HCT116 (cell line): ENCODE data around the gene FOXB1. TPM values are rescaled to one million over a fixed set of nuclear protein-coding genes. Genes with fewer than 3 reads are reported as not detected.

Experiments
- ATAC-seq: fragments of 200-7000 bp; cut with Tn5 transposase; 2 replicates; pipeline ENCODE4 v1.9.1; 2020; ENCODE audit warnings: mild to moderate bottlenecking, moderate library complexity
- BruUV-seq: library from RNA; stranded (reverse); fragments of 400-500 nt; replicated peaks from 2 replicates; lab custom pipeline; 2021; lab: Mats Ljungman, UMichigan
- CTCF ChIA-PET: fragments of 300-600 bp; sonication (Branson Sonifier 250); formaldehyde crosslinking; loops from one replicate; lab custom pipeline; 2021; ENCODE audit warnings: antibody characterized with exemption; lab: Charles Lee
- POLR2A ChIA-PET: fragments of 300-600, 350-600 bp; sonication (Branson Sonifier 250); formaldehyde crosslinking; loops from one replicate; lab custom pipeline; 2021; ENCODE audit warnings: antibody characterized with exemption; lab: Charles Lee
- RAD21 ChIA-PET, 2 experiments: fragments of 300-600 bp; sonication (Branson Sonifier 250); formaldehyde crosslinking; loops; one replicate each; lab custom pipeline; 2023; ENCODE audit warnings: low total read pairs in 2 of 2; ENCODE audit not compliant: uncharacterized antibody in 2 of 2, unreplicated experiment in 2 of 2, low non-redundant PET in 1 of 2; lab: Charles Lee
- DNase-seq: peaks from one replicate; pipeline ENCODE4 v3.0.0-alpha.2; 2010; ENCODE audit warnings: low read depth, low spot score
- H2AFZ ChIP-seq: fragments of 200-600 bp; shearing (Covaris generic), sonication (generic); 2 replicates; pipeline ENCODE4 v1.6.1; 2017; ENCODE audit warnings: low read depth, mixed run types, mixed read lengths, antibody characterized with exemption, low read length; ENCODE audit not compliant: poor library complexity, severe bottlenecking
- H3K27ac ChIP-seq: 2 replicates; pipeline ENCODE4 v1.5.1; 2012; ENCODE audit warnings: low read depth, low read length
- H3K27me3 ChIP-seq: fragments of 200-600 bp; sonication (generic); 2 replicates; pipeline ENCODE4 v1.6.1; 2016; ENCODE audit warnings: mixed run types, low read length, mixed read lengths; ENCODE audit not compliant: insufficient read depth
- H3K36me3 ChIP-seq, 2 experiments: fragments of 200-500 bp in 1 of 2; fragments of 200-600 bp in 1 of 2; sonication (Bioruptor generic) in 1 of 2; sonication (generic) in 1 of 2; 2 replicates each; pipeline versions ENCODE4 v1.5.1 to v1.6.1; 2014 to 2016; ENCODE audit warnings: low read length in 2 of 2, inconsistent platforms in 1 of 2, mixed read lengths in 1 of 2, mixed run types in 1 of 2; ENCODE audit not compliant: insufficient read depth in 2 of 2, control insufficient read depth in 1 of 2
- H3K4me1 ChIP-seq, 2 experiments: fragments of 200-600 bp in 1 of 2; sonication (generic) in 1 of 2; 2 replicates each; pipeline versions ENCODE4 v1.5.1 to v1.6.1; 2012 to 2017; ENCODE audit warnings: low read length in 2 of 2, inconsistent platforms in 1 of 2, mild to moderate bottlenecking in 1 of 2, mixed read lengths in 1 of 2, mixed run types in 1 of 2, moderate library complexity in 1 of 2; ENCODE audit not compliant: insufficient read depth in 2 of 2, control insufficient read depth in 1 of 2
- H3K4me2 ChIP-seq: fragments of 200-600 bp; sonication (generic); 2 replicates; pipeline ENCODE4 v1.6.1; 2017; ENCODE audit warnings: mixed run types, low read length, mixed read lengths
- H3K4me3 ChIP-seq, 2 experiments: fragments of 200-600 bp in 1 of 2; sonication (generic) in 1 of 2; replicated peaks in 1 of 2; 2 replicates each; pipeline ENCODE4 v1.5.1; 2011 to 2016; ENCODE audit warnings: low read length in 2 of 2, control low read depth in 1 of 2, low read depth in 1 of 2, mild to moderate bottlenecking in 1 of 2, mixed read lengths in 1 of 2, mixed run types in 1 of 2
- H3K79me2 ChIP-seq: fragments of 200-600 bp; sonication (generic); 2 replicates; pipeline ENCODE4 v1.6.1; 2017; ENCODE audit warnings: mild to moderate bottlenecking, mixed run types, low read length, moderate library complexity, mixed read lengths; ENCODE audit not compliant: insufficient read depth
- H3K9ac ChIP-seq: fragments of 200-600 bp; sonication (generic); 2 replicates; pipeline ENCODE4 v1.6.1; 2016; ENCODE audit warnings: low read length, mixed read lengths
- H3K9me2 ChIP-seq: fragments of 200-600 bp; sonication (generic), shearing (Covaris generic); 2 replicates; pipeline ENCODE4 v1.6.1; 2017; ENCODE audit warnings: mixed run types, mild to moderate bottlenecking, moderate library complexity; ENCODE audit not compliant: insufficient read depth
- H3K9me3 ChIP-seq, 2 experiments: fragments of 200-500 bp in 1 of 2; fragments of 200-600 bp in 1 of 2; sonication (Bioruptor generic) in 1 of 2; sonication (generic) in 1 of 2; 2 replicates each; pipeline ENCODE4 v1.6.1; 2014 to 2017; ENCODE audit warnings: low read length in 2 of 2, mixed read lengths in 2 of 2, inconsistent platforms in 1 of 2, low read depth in 1 of 2, mild to moderate bottlenecking in 1 of 2, mixed run types in 1 of 2, moderate library complexity in 1 of 2; ENCODE audit not compliant: control insufficient read depth in 1 of 2, insufficient read depth in 1 of 2
- H4K20me1 ChIP-seq: fragments of 200-600 bp; sonication (generic), shearing (Covaris generic); 2 replicates; pipeline ENCODE4 v1.6.1; 2017; ENCODE audit warnings: mixed run types, mild to moderate bottlenecking, moderate library complexity; ENCODE audit not compliant: insufficient read depth
- CBX3 ChIP-seq: IDR thresholded peaks from 2 replicates; pipeline ENCODE4 v1.6.1; 2012; ENCODE audit warnings: low read depth
- CEBPB ChIP-seq: IDR thresholded peaks from 2 replicates; pipeline ENCODE4 v1.6.1; 2012; ENCODE audit warnings: low read depth
- ELF1 ChIP-seq: IDR thresholded peaks from 2 replicates; pipeline ENCODE4 v1.6.1; 2012; ENCODE audit warnings: low read depth, borderline replicate concordance
- EZH2 ChIP-seq: fragments of 200-600 bp; sonication (generic); IDR thresholded peaks from 2 replicates; pipeline ENCODE4 v1.6.1; 2017; ENCODE audit warnings: antibody characterized with exemption, mixed run types
- EZH2phosphoT487 ChIP-seq: fragments of 200-600 bp; IDR thresholded peaks from 2 replicates; pipeline ENCODE4 v1.6.1; 2018; ENCODE audit warnings: antibody characterized with exemption, borderline replicate concordance
- FOSL1 ChIP-seq: IDR thresholded peaks from 2 replicates; pipeline ENCODE4 v1.6.1; 2012; ENCODE audit warnings: low read depth
- JUND ChIP-seq: IDR thresholded peaks from 2 replicates; pipeline ENCODE4 v1.6.1; 2012
- POLR2A ChIP-seq: IDR thresholded peaks from 2 replicates; pipeline ENCODE4 v1.7.0; 2011; ENCODE audit warnings: borderline replicate concordance; ENCODE audit not compliant: insufficient read depth, insufficient read length; ENCODE audit errors: extremely low read depth
- POLR2AphosphoS5 ChIP-seq: IDR thresholded peaks from 2 replicates; pipeline ENCODE4 v1.6.1; 2011; ENCODE audit warnings: mild to moderate bottlenecking, low read depth, low read length, moderate library complexity
- RAD21 ChIP-seq: IDR thresholded peaks from 2 replicates; pipeline ENCODE4 v1.6.1; 2012; ENCODE audit warnings: low read depth, mild to moderate bottlenecking
- SP1 ChIP-seq: IDR thresholded peaks from 2 replicates; pipeline ENCODE4 v1.6.1; 2012; ENCODE audit warnings: low read depth
- SRF ChIP-seq: IDR thresholded peaks from 2 replicates; pipeline ENCODE4 v1.6.1; 2012; ENCODE audit warnings: low read depth
- TCF7L2 ChIP-seq: IDR thresholded peaks from 2 replicates; pipeline ENCODE4 v1.7.0; 2011; ENCODE audit warnings: borderline replicate concordance, inconsistent platforms; ENCODE audit not compliant: insufficient read depth, insufficient read length; ENCODE audit errors: extremely low read depth
- YY1 ChIP-seq: IDR thresholded peaks from 2 replicates; pipeline ENCODE4 v1.6.1; 2011; ENCODE audit warnings: low read length, low read depth, moderate library complexity, mild to moderate bottlenecking; ENCODE audit not compliant: insufficient replicate concordance; ENCODE audit errors: extremely low read depth
- ZBTB33 ChIP-seq: IDR thresholded peaks from 2 replicates; pipeline ENCODE4 v1.6.1; 2011; ENCODE audit warnings: mild to moderate bottlenecking, low read length, moderate library complexity; ENCODE audit not compliant: insufficient replicate concordance; ENCODE audit errors: extremely low read depth
- ZNF274 ChIP-seq: fragments of 200-500 bp; sonication (Bioruptor generic); IDR thresholded peaks from 2 replicates; pipeline ENCODE4 v1.6.1; 2014; ENCODE audit warnings: mild to moderate bottlenecking, low read depth, low read length, inconsistent platforms
- intact Hi-C: fragments of 100-400 bp; cut with micrococcal nuclease; formaldehyde crosslinking; loops from 2 replicates; pipeline ENCODE4 v1.10.0; 2022
- total RNA-seq: library from RNA; stranded (reverse); gene quantifications from one replicate; pipeline ENCODE4 v1.2.1, GENCODE V29; 2021; ENCODE audit not compliant: unreplicated experiment
- TF ChIP-seq, protein P1 (sequence below), 3 experiments: fragments of 200-600 bp in 1 of 3; sonication (generic) in 1 of 3; IDR thresholded peaks in 2 of 3; conservative IDR thresholded peaks in 1 of 3; 2 replicates each; pipeline ENCODE4 v1.5.1; 2012 to 2017; ENCODE audit warnings: low read depth in 2 of 3, low read length in 2 of 3, antibody characterized with exemption in 1 of 3, borderline replicate concordance in 1 of 3, control low read depth in 1 of 3, mild to moderate bottlenecking in 1 of 3, mixed read lengths in 1 of 3, mixed run types in 1 of 3, moderate library complexity in 1 of 3; ENCODE audit not compliant: insufficient read depth in 1 of 3
- TF ChIP-seq, protein P2 (sequence below): IDR thresholded peaks from 2 replicates; pipeline ENCODE4 v1.6.1; 2012; ENCODE audit warnings: low read depth
- TF ChIP-seq, protein P3 (sequence below): IDR thresholded peaks from 2 replicates; pipeline ENCODE4 v1.6.1; 2012

Gene FOXB1
- total RNA-seq, 1 experiment from 2014 or later, result not detected

GRCh38 chr15:59963322-59963721 is 40.8 kb upstream of the FOXB1 start:
- DNase-seq (no peak), ATAC-seq (no peak)
- H3K4me2 ChIP-seq, result no peak overlapping the region
- no peak overlapping the region for H3K27ac ChIP-seq
- no peaks in the 10 kb centered on the region; a peak in 1 of 4 replicates for H3K9me3 ChIP-seq
- intact Hi-C loops, result no loop called here
- RAD21 ChIA-PET, result no interaction called here
- BruUV-seq, result no TSS peak
- H3K9ac ChIP-seq, result no peak overlapping the region
- no peaks in the 10 kb centered on the region for H3K4me1 ChIP-seq
- no peaks in the 10 kb centered on the region for H4K20me1 ChIP-seq
- H3K9me2 ChIP-seq, result no peaks in the 10 kb centered on the region
- H3K79me2 ChIP-seq, result no peaks in the 10 kb centered on the region
- POLR2A ChIA-PET, result no interaction called here
- H2AFZ ChIP-seq, result no peak overlapping the region
- H3K4me3 ChIP-seq, result no peak overlapping the region
- TF ChIP-seq POLR2A (no peak), ZNF274 (no peak), FOSL1 (no peak), JUND (no peak), EZH2 (no peak), SRF (no peak), CBX3 (no peak), ELF1 (no peak), CEBPB (no peak), ZBTB33 (no peak), EZH2phosphoT487 (no peak), TCF7L2 (no peak), YY1 (no peak), POLR2AphosphoS5 (no peak), SP1 (no peak), RAD21 (no peak)
- TF ChIP-seq, protein P1, sequence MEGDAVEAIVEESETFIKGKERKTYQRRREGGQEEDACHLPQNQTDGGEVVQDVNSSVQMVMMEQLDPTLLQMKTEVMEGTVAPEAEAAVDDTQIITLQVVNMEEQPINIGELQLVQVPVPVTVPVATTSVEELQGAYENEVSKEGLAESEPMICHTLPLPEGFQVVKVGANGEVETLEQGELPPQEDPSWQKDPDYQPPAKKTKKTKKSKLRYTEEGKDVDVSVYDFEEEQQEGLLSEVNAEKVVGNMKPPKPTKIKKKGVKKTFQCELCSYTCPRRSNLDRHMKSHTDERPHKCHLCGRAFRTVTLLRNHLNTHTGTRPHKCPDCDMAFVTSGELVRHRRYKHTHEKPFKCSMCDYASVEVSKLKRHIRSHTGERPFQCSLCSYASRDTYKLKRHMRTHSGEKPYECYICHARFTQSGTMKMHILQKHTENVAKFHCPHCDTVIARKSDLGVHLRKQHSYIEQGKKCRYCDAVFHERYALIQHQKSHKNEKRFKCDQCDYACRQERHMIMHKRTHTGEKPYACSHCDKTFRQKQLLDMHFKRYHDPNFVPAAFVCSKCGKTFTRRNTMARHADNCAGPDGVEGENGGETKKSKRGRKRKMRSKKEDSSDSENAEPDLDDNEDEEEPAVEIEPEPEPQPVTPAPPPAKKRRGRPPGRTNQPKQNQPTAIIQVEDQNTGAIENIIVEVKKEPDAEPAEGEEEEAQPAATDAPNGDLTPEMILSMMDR (IDR thresholded peaks at IDR 0.05 in 2 of 3, conservative IDR thresholded peaks at IDR 0.05 in 1 of 3; ENCODE audit: borderline replicate concordance in 1 of 3, insufficient read depth in 1 of 3, low read depth in 2 of 3, low read length in 2 of 3), result no peak
- TF ChIP-seq, protein P2, sequence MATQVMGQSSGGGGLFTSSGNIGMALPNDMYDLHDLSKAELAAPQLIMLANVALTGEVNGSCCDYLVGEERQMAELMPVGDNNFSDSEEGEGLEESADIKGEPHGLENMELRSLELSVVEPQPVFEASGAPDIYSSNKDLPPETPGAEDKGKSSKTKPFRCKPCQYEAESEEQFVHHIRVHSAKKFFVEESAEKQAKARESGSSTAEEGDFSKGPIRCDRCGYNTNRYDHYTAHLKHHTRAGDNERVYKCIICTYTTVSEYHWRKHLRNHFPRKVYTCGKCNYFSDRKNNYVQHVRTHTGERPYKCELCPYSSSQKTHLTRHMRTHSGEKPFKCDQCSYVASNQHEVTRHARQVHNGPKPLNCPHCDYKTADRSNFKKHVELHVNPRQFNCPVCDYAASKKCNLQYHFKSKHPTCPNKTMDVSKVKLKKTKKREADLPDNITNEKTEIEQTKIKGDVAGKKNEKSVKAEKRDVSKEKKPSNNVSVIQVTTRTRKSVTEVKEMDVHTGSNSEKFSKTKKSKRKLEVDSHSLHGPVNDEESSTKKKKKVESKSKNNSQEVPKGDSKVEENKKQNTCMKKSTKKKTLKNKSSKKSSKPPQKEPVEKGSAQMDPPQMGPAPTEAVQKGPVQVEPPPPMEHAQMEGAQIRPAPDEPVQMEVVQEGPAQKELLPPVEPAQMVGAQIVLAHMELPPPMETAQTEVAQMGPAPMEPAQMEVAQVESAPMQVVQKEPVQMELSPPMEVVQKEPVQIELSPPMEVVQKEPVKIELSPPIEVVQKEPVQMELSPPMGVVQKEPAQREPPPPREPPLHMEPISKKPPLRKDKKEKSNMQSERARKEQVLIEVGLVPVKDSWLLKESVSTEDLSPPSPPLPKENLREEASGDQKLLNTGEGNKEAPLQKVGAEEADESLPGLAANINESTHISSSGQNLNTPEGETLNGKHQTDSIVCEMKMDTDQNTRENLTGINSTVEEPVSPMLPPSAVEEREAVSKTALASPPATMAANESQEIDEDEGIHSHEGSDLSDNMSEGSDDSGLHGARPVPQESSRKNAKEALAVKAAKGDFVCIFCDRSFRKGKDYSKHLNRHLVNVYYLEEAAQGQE, result no peak
- TF ChIP-seq, protein P3, sequence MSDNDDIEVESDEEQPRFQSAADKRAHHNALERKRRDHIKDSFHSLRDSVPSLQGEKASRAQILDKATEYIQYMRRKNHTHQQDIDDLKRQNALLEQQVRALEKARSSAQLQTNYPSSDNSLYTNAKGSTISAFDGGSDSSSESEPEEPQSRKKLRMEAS, result no peak
- H3K27me3 ChIP-seq, result peaks cover 16% of the 10 kb centered on the region
- CTCF ChIA-PET, result no interaction called here
- H3K36me3 ChIP-seq, result no peaks in the 10 kb centered on the region
